Measurements from ENCODE around the gene ERV3-1.

GRCh38 chr7:64951250-64951848 lies 55.1 kb downstream of the ERV3-1 start:
- peak; percentile 52 to 90 (median 85) for TF ChIP-seq CTCF (IDR thresholded peaks at IDR 0.05)
- TF ChIP-seq POLR2A (IDR thresholded peaks at IDR 0.05) = no peak

All from Peyer's patch (tissue), 4 donors.